GM21717 (cell line): ENCODE measurements around the gene DNAH17.
A peak's percentile ranks its signal among the peaks of the same experiment; 100 is the strongest.

Source experiments
- ATAC-seq: cut with Tn5 transposase; IDR thresholded peaks from one replicate; pipeline ENCODE4 v1.9.1; 2021; ENCODE audit warnings: mild to moderate bottlenecking, moderate library complexity; ENCODE audit not compliant: unreplicated experiment

The DNAH17 gene

GRCh38 chr17:78378225-78379130 is 198.7 kb downstream of the DNAH17 start, which contains the start of gene PGS1:
Gene PGS1 (plus strand): TSS chr17:78378649. CDS start chr17:78378666, 17 bp downstream.
- peak; percentile 55 for ATAC-seq

- no peak for ATAC-seq
These were observed 199.4 kb downstream of the DNAH17 start for GRCh38 chr17:78377858-78378224.

GRCh38 chr17:78376161-78376560 is 201.0 kb downstream of the DNAH17 start:
- no peak for ATAC-seq

GRCh38 chr17:78375401-78376151 is 201.6 kb downstream of the DNAH17 start:
- no peak for ATAC-seq

GRCh38 chr17:78374631-78375274 is 202.4 kb downstream of the DNAH17 start:
- ATAC-seq: no peak

- no peak for ATAC-seq
These were observed 203.0 kb downstream of the DNAH17 start for GRCh38 chr17:78374189-78374588.
